Measurements from ENCODE around the gene GALNT13. TPM values are rescaled to one million over a fixed set of nuclear protein-coding genes. Genes with fewer than 3 reads are reported as not detected.

GALNT13 gene
- total and polyA plus RNA-seq, 12 donors, result 0.54 to 11.8 (median 3.1) TPM; not detected in 1

GRCh38 chr2:154289870-154290269 is 418.1 kb downstream of the GALNT13 start:
- no peaks in the 10 kb centered on the region for H3K9me3 ChIP-seq (replicated peaks in 1 of 3)
- no peaks in the 10 kb centered on the region for H3K4me1 ChIP-seq (replicated peaks in 1 of 2)
- H3K27ac ChIP-seq, result no peak overlapping the region
- no peak for TF ChIP-seq CTCF (IDR thresholded peaks at IDR 0.05)
- TF ChIP-seq POLR2A (IDR thresholded peaks at IDR 0.05), result no peak
- 60 to 100% (median 71%) methylated on average over 1 of the region's 1 CpG for WGBS, 4 donors
- intact Hi-C loops (cut with DNase I), result no loop called here
- no peak overlapping the region for H3K4me3 ChIP-seq
- DNase-seq, result no peak
- no peaks in the 10 kb centered on the region for H3K36me3 ChIP-seq (replicated peaks in 1 of 2)
- no peaks in the 10 kb centered on the region for H3K27me3 ChIP-seq

GRCh38 chr2:154291511-154291910 is 419.8 kb downstream of the GALNT13 start:
- no peak for TF ChIP-seq POLR2A (IDR thresholded peaks at IDR 0.05)
- TF ChIP-seq CTCF (IDR thresholded peaks at IDR 0.05), result no peak
- Histone ChIP-seq H3K36me3 (replicated peaks in 1 of 2) (no peaks in the 10 kb centered on the region), H3K9me3 (replicated peaks in 1 of 3) (no peaks in the 10 kb centered on the region), H3K4me1 (replicated peaks in 1 of 2) (no peaks in the 10 kb centered on the region), H3K27ac (no peak overlapping the region), H3K4me3 (no peak overlapping the region), H3K27me3 (no peaks in the 10 kb centered on the region)
- intact Hi-C loops (cut with DNase I), result no loop called here
- no peak for DNase-seq
- WGBS, 4 donors, result 89 to 94% (median 94%) methylated on average over 6 to 20 of the region's 20 CpGs

GRCh38 chr2:154291927-154292326 is 420.2 kb downstream of the GALNT13 start:
- no peak for DNase-seq
- TF ChIP-seq POLR2A (IDR thresholded peaks at IDR 0.05) (no peak), CTCF (IDR thresholded peaks at IDR 0.05) (no peak)
- Histone ChIP-seq H3K9me3 (replicated peaks in 1 of 3) (no peaks in the 10 kb centered on the region), H3K36me3 (replicated peaks in 1 of 2) (no peaks in the 10 kb centered on the region), H3K4me3 (no peak overlapping the region), H3K27ac (no peak overlapping the region), H3K4me1 (replicated peaks in 1 of 2) (no peaks in the 10 kb centered on the region), H3K27me3 (no peaks in the 10 kb centered on the region)
- intact Hi-C loops (cut with DNase I), result no loop called here
- 81 to 92% (median 83%) methylated on average over 3 of the region's 3 CpGs for WGBS, 4 donors

- no peaks in the 10 kb centered on the region for H3K4me1 ChIP-seq (replicated peaks in 1 of 2)
- no peaks in the 10 kb centered on the region for H3K9me3 ChIP-seq (replicated peaks in 1 of 3)
- no peak overlapping the region for H3K4me3 ChIP-seq
- intact Hi-C loops (cut with DNase I), result no loop called here
- TF ChIP-seq CTCF (IDR thresholded peaks at IDR 0.05) (no peak), POLR2A (IDR thresholded peaks at IDR 0.05) (no peak)
- no peak overlapping the region for H3K27ac ChIP-seq
- no peaks in the 10 kb centered on the region for H3K27me3 ChIP-seq
- DNase-seq, result no peak
- H3K36me3 ChIP-seq (replicated peaks in 1 of 2), result no peaks in the 10 kb centered on the region
Observed at GRCh38 chr2:154293864-154294263, 422.1 kb downstream of the GALNT13 start.

Measured in adrenal gland (tissue), 12 donors.